ENCODE measurements around the gene CDK14.

DNA sequence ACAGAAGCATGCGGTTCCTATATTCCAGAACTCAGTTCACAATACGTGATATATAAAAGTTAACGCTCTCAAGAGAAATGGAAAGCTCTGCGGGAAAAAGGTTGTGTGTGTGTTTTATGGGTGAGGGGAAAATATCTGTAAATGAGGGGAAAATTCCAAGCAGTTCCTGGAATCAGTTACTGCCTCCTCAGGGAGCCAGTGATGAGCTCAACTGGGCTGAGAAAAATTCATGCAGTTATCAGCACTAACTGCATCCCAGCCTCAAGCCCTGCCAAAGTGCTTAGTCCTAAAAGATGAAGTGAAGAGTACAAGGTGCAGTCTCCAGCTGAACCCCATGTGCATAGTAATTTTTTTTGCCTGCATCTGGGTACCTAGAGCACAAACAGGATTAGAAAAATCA lies 191.9 kb downstream of the CDK14 start:
- TF ChIP-seq POLR2A (IDR thresholded peaks at IDR 0.05; ENCODE audit: low read depth, low read length), result no peak
- no peak for TF ChIP-seq POLR2AphosphoS5 (IDR thresholded peaks at IDR 0.05; ENCODE audit: low read depth, low read length)
- TF ChIP-seq TAF1 (IDR thresholded peaks at IDR 0.05; ENCODE audit: borderline replicate concordance, low read depth, low read length), result no peak
